HG02884 (cell line): ENCODE measurements around the gene GABRR3.
A peak's percentile ranks its signal among the peaks of the same experiment; 100 is the strongest.

Experiments used
- ATAC-seq: cut with Tn5 transposase; IDR thresholded peaks from one replicate; pipeline ENCODE4 v1.9.1; 2021; ENCODE audit warnings: mild to moderate bottlenecking, moderate library complexity; ENCODE audit not compliant: unreplicated experiment

Gene GABRR3

DNA sequence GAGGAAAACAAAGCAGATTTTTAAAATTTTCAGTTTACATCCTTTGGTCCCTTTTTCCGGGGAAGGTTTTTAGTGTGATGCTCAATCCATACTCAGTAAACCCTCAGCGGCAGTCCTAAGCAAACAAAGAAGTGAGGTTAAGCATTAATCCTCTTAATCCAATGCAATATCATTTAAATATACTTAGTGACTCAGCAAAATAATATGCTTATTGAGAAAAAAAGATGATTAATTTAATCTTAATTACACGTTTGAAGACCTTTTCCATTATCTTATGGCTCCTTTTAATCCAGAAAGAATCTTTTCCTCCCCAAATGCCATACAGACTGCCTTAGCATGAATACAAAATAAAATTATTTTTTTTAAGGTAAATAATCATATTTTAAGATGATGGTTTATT lies at the start of gene GABRR3:
GABRR3 (minus strand) TSS at position 108 of the 400 bp plus-strand sequence. CDS start 328 bp downstream, outside the sequence.
- no peak for ATAC-seq

GRCh38 chr3:98073486-98073885 lies 38.4 kb upstream of the GABRR3 start:
- ATAC-seq = no peak

GRCh38 chr3:98070840-98071239 lies 35.7 kb upstream of the GABRR3 start:
- ATAC-seq = no peak

- no peak for ATAC-seq
These were observed 33.7 kb upstream of the GABRR3 start for GRCh38 chr3:98068824-98069223.

DNA sequence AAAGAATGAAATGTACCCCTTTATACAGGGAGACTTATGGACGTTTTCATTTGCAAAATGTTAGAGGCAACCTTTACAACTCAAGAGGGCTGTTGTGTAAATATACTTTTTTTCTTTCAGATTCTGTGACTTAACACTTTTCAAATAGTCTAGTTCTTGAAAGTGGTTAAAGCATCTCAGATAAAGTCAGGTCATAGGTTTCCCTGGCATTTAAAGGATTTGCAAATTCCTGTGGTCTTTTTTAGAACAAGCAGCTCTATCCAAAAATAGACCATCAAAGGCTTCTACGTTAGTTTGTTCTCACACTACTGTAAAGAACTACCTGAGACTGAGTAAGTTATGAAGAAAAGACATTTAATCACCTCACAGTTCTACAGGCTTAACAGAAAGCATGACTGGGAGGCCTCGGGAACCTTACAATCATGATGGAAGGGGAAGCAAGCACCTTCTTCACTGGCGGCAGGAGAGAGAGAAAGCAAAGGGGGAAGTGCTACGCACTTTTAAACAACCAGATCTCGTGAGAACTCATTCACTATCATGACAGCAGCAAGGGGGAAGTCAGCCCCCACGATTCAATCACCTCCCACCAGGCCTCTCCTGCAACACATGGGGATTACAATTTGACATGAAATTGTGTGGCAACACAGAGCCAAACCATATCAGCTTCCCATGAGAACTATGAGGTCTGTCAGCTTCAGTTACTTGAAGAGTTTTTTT lies 23.3 kb upstream of the GABRR3 start:
- no peak for ATAC-seq

DNA sequence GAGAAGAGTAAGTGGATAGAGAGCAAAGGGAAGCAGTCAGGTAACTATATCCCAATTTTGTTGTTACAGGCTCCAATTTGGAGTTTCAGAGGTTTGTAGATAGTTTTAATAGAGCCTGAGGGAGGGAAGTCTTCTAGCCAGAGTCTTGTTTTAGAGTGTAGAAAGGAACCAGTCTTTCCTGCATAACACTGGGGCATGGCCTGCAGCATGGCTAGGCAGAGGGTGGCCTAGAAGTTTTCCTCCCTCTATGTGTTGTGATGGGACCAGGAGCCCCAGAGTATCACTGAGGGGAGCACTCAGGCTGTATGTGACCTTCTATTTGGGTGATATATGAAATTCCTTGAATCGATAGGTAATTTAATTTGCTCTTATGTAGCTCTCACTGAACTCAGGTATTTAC lies 22.5 kb upstream of the GABRR3 start:
- ATAC-seq = no peak

DNA sequence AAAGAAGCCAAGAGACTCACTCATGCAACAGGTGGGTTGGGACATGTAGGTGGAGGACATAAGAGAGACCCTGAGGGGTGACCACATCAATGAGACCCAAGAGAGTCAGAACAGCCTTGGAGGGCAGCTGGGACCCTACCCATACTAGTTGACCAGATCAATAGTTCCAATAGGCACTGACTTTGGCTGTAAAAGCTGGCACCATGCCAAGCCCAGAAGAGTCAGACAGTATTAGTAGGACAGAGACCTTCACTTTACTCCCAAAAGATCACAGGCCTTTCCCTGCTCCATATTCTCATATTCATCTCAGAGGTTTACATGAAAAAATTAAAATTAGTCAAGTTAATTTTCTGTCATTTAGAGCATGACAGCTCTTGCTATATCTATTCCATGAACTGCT lies 20.9 kb upstream of the GABRR3 start:
- ATAC-seq = no peak

DNA sequence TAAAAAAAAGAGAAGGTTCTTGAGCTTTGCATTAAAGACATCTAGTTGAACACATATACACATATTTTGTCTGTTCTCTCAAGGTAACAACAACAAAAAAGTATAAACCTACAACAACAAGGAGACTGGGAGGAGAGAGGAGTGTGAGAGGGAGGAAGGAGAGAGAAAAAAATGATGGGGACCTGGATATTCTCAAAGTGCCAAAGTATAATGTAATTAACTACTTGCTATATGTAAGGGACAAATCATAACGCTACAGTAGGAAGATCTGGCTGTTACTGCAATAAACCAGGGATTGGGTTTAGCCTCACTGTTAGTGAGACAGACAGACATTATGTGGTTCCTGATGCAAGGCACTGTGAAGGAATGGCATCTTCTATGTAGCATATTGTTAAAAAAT lies 14.2 kb upstream of the GABRR3 start:
- ATAC-seq = no peak

GRCh38 chr3:98048586-98048985 lies 13.5 kb upstream of the GABRR3 start:
- ATAC-seq = no peak

DNA sequence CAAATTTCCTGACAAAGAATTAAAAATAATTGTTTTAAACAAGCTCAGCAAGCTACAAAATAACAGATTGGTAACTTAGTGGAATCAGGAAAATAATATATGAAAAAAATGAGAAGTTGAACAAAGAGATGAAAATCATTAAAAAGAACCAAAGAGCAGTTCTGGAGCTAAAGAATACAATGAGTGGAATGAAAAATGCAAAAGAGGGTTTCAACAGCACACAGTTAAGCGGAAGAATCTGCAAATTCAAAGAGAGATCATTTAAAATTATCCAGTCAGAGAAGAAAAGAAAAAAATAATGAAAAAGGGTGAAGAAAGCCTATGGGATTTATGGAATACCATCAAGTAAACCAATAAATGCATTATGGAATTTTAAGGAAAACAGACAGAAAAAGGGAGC lies 6.2 kb upstream of the GABRR3 start:
- no peak for ATAC-seq

- ATAC-seq = peak; percentile 96
These were observed 4.4 kb upstream of the GABRR3 start for GRCh38 chr3:98039322-98040024.

GRCh38 chr3:98038876-98039275 lies 3.8 kb upstream of the GABRR3 start:
- peak; percentile 4 for ATAC-seq

GRCh38 chr3:98038286-98038685 lies 3.2 kb upstream of the GABRR3 start:
- ATAC-seq = no peak

GRCh38 chr3:98034486-98034885 lies 629 bp downstream of the GABRR3 start:
- no peak for ATAC-seq

- ATAC-seq = no peak
These were observed 1.1 kb downstream of the GABRR3 start for GRCh38 chr3:98034036-98034435.

GRCh38 chr3:98032904-98033303 lies 2.2 kb downstream of the GABRR3 start:
- no peak for ATAC-seq

GRCh38 chr3:98032265-98032664 lies 2.9 kb downstream of the GABRR3 start:
- ATAC-seq = no peak

- no peak for ATAC-seq
These were observed 6.0 kb downstream of the GABRR3 start for GRCh38 chr3:98029083-98029482.

DNA sequence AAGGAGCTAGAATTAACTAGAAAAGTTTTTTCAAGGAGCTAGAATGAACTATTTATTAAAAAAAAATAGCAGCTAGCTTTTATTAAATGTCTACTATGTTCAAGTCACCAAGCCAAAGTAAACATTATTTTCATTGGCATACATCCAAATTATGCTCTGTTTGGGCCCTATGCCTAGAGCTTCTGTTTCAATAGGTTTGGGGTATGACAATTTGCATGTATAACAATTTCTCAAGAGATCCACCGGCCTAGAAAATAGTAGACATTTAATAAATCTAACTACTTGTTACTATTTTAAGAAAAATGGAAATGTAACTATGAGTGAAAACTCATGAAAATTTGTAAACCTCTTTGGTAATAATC lies 8.0 kb downstream of the GABRR3 start:
- no peak for ATAC-seq

DNA sequence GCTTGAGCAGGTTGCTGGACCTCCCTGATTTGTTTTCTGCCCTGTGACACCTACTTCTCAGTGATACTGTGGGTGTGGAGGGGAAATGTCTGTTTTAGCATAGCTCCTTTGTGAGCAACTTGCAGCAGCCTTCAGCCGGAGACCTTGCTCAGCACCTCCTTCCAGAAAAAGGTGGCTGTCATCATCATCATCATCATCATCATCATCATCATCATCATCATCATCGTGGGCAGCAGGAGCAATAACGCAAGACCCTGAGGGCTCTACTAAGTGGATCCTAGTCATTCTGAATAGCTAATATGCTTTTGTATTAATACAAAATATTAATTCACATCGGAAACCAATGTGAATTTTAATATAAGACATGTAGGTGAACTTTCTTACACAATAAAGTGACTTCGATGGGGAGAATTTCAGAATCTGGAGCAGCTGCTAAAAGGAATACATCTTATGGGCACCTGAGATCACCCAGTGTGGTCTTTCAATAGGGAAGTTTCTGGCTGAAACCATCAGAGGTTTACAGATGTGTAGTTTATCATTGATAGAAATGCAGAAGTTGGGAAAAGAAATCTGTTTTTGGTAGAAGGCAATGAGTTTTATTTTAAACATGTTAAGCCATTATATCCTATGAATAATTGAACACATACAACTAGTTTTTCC lies 8.6 kb downstream of the GABRR3 start:
- no peak for ATAC-seq

- no peak for ATAC-seq
These were observed 9.6 kb downstream of the GABRR3 start for GRCh38 chr3:98025392-98025945.
